MG63 (cell line): ENCODE results near the gene FXN. TPM values are rescaled to one million over a fixed set of nuclear protein-coding genes. Genes with fewer than 3 reads are reported as not detected.
"Not testable (repeated sequence)": the region's sequence is repeated elsewhere in the genome, so short reads cannot be mapped to it uniquely, and the experiment has no call there.

Experiments
- DNase-seq: peaks from one replicate; pipeline ENCODE4 v3.0.0-alpha.2; 2020
- H3K27me3 ChIP-seq: fragments of 250-450 bp; sonication (Bioruptor Pico); 2 replicates; pipeline ENCODE4 v1.5.1; 2020; ENCODE audit warnings: mild to moderate bottlenecking, moderate library complexity
- H3K36me3 ChIP-seq: fragments of 250-450 bp; sonication (Bioruptor Pico); 2 replicates; pipeline ENCODE4 v1.5.1; 2020; ENCODE audit warnings: mild to moderate bottlenecking, moderate library complexity
- H3K4me3 ChIP-seq: fragments of 250-450 bp; sonication (Bioruptor Pico); 2 replicates; pipeline ENCODE4 v1.5.1; 2020; ENCODE audit warnings: mild to moderate bottlenecking, moderate library complexity
- H3K9me3 ChIP-seq: fragments of 250-450 bp; sonication (Bioruptor Pico); 2 replicates; pipeline ENCODE4 v1.5.1; 2020; ENCODE audit warnings: mild to moderate bottlenecking, moderate library complexity
- total RNA-seq: library from RNA; depleted of rRNA; stranded (reverse); fragments of >200 nt; shearing (Covaris generic); gene quantifications from 2 replicates; pipeline ENCODE4 v1.2.3, GENCODE V29; 2014; ENCODE audit warnings: low replicate concordance

The FXN gene
- total RNA-seq, 1 experiment from 2014 or later, result 9.8 TPM

DNA sequence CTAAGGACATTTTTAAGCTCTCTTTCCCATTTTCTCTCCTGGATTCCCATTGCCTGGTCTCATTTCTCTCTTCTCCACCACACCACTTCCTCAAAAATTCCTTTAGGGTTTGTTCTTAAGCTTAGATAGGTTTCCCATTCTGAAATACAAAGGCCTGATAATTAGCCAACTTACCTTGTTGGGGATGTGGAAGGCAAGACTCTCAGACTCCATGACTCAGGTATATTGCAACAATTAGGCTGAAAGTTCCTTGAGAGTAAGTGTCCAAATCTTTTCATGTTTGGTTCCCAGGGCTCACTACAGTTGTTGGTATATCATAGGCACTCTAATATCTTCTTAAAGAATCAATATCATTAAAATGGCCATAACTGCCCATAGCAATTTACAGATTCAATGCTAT, 43.6 kb downstream of the FXN start:
- Histone ChIP-seq H3K4me3 (no peak overlapping the region), H3K27me3 (no peaks in the 10 kb centered on the region), H3K36me3 (no peaks in the 10 kb centered on the region), H3K9me3 (no peaks in the 10 kb centered on the region)
- no peak for DNase-seq

DNA sequence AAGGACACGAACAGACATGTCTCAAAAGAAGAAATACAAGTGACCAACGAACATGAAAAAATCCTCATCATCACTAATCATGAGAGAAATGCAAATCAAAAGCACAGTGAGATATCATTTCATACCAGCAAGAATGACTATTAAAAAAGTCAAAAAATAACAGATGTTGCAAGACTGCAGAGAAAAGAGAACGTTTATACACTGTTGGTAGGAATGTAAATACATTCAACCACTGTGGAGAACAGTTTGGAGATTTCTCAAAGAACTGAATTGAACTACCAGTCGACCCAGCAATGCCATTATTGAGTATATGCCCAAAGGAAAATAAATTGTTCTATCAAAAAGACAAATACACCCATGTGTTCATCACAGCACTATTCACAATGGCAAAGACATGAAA, 45.7 kb downstream of the FXN start:
- Histone ChIP-seq H3K36me3 (no peaks in the 10 kb centered on the region), H3K4me3 (no peak overlapping the region), H3K9me3 (no peaks in the 10 kb centered on the region), H3K27me3 (no peaks in the 10 kb centered on the region)
- DNase-seq, result no peak

DNA sequence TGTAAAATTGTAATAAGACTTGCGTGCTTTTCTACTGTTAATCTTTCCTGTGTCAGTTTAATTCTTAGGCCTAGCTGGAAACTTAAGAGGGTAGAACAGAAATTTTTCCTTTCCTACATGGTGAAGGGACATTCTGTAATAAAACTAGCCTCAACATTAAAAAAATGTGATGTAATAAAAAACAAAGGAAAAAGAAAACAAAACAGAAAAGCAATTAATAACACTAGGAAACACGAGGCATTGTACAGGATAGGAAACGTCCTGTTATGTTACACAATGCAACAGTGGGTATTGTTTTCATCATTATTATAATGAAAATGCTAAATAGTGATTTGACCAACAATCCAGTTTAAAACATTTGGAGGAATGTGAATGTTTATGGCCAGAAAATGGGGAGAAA, 47.8 kb downstream of the FXN start:
- no peaks in the 10 kb centered on the region for H3K9me3 ChIP-seq

DNA sequence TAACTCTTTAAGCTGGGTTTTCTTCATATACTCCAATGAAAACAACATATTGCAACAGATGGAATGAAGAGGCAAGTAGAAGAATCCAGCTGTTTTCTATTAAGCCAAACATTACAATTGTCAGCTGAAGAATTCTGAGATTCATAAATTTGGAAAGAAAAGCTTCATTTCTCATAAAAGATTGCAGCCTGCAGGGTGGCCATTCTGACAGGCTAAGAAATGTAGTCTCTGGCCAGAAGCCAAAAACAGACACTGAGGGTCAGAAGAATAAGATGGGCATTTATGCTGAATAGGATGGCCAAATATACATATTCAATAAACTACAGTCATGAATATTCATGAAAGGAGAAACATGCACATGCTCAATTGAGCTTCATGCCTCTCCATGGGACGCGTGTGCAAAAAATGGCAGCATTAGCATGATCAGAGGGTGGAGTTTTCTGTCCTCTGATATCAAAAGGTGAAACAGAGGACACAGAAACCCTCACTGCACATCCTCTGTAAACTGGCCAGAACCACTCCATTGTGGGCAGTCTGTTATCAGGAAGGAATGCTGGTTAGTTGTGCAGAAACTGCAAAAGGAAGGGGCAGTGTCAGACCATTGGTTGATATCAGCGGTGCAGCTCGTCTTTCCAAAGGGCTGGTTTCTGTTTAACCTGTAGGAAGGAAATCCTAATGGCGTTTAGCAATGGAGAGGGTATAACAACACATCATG, 50.2 kb downstream of the FXN start:
- Histone ChIP-seq H3K9me3 (no peaks in the 10 kb centered on the region), H3K27me3 (no peaks in the 10 kb centered on the region), H3K36me3 (no peaks in the 10 kb centered on the region), H3K4me3 (no peak overlapping the region)
- DNase-seq, result no peak

More for the DNA sequence above, 47.8 kb downstream of the FXN start:
- no peaks in the 10 kb centered on the region for H3K27me3 ChIP-seq
- no peaks in the 10 kb centered on the region for H3K36me3 ChIP-seq
- no peak overlapping the region for H3K4me3 ChIP-seq
- DNase-seq, result no peak

DNA sequence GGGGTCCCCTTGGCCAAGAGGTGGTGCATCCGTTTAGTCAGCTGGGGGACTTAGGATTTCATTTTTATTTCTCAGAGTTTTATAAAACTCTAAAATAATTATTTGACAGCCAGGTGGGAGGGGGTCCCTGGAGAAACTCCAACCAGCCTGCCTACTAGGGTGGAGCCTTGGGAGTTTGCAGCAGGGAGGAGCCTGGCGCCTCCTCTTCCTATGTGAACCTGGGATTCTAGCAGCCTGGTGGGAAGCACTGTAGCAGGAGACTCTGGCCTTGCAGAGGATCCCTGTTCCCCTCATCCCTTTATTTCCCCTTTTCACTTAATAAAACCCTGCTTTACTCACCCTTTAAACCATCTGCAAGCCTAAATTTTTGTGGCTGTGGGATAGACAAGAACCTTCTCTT, 50.8 kb downstream of the FXN start:
- H3K36me3 ChIP-seq, result no peaks in the 10 kb centered on the region
- no peaks in the 10 kb centered on the region for H3K27me3 ChIP-seq
- no peaks in the 10 kb centered on the region for H3K9me3 ChIP-seq
- H3K4me3 ChIP-seq, result no peak overlapping the region
- DNase-seq, result no peak

DNA sequence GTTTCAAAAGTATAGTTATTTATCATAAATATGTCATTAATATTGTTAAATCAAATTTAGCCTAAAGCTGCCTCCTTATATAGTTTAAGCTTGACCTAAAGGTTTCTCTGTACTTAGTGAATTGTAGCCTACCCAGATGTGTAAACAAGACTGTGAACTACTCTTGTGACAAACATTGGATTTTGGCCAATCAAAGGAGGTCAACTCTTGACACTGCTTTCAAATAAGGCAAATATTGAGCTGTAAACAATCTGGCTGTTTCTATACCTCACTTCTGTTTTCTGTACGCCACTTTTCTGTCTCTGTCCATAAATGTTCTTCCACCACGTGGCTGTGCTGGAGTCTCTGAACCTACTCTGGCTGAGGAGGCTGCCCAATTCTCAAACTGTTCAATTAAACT, 51.2 kb downstream of the FXN start:
- no peaks in the 10 kb centered on the region for H3K36me3 ChIP-seq
- no peak for DNase-seq
- no peaks in the 10 kb centered on the region for H3K27me3 ChIP-seq
- no peak overlapping the region for H3K4me3 ChIP-seq
- H3K9me3 ChIP-seq, result no peaks in the 10 kb centered on the region

DNA sequence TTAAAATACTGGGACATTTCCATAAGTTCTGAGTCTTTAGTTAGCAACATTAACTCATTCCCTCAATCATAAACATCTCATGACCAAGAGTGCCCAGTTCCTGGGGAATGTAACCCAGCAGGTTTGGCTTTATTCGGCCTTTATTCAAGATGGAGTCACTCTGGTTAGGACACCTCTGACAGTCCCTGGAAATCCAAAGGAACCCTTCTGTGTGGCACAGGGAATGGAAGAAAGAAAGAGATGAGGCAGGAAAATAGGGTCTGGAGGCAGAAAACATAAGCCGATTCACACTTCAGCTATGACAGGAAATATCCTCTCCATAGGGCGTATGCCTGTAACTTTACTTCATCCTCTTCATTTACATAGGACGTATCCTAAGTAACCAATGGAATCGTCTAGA, 53.5 kb downstream of the FXN start:
- Histone ChIP-seq H3K36me3 (no peaks in the 10 kb centered on the region), H3K9me3 (no peaks in the 10 kb centered on the region), H3K27me3 (no peaks in the 10 kb centered on the region), H3K4me3 (no peak overlapping the region)
- DNase-seq, result no peak

DNA sequence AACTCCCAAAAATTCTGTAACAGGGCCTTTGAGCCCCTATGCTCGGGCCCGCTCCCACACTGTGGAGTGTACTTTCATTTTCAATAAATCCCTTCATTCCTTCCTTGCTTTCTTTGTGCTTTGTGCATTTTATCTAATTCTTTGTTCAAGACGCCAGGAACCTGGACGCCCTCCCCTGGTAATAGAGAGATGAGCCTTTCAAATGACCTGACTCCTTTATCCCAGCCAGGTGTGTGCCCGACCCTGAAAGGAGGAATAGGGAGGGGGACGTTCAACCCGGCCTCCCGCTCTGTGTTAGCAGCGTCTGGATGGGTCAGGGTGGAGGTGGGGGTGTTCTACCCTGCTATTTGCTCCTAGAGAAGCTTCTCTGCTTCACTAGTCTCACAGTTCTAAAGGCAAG, 53.9 kb downstream of the FXN start:
- no peaks in the 10 kb centered on the region for H3K27me3 ChIP-seq
- no peak overlapping the region for H3K4me3 ChIP-seq
- DNase-seq, result no peak
- no peaks in the 10 kb centered on the region for H3K9me3 ChIP-seq
- H3K36me3 ChIP-seq, result no peaks in the 10 kb centered on the region

DNA sequence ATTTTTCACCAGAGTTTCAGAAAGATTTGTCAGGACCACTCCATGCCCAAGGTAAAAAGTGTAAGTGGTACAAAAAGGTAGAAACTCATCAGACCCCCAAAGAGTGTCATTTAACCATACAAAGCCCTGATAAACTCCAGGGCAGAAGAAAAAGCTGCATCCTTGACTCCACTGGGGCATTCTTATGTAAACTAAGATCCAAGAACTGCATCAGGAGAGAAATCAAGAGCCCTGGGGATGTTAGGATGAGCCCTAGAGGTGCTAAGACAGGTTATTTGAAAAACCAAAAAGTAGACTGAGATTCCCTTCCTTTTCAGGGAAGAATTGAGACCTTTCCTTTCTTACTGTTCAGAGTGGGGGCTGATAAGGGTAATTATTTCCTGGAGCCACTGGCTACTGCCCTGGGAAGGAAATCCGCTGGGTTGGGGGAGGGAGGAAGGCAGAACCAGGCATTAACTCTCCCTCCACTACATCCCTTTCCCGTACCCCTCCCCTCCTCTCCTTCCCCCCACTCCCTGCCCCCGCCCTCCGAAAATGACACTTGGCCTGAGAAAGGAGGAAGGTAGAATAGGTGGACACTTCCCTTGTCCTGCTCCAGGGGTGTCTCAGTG, 54.7 kb downstream of the FXN start:
- Histone ChIP-seq H3K9me3 (no peaks in the 10 kb centered on the region), H3K27me3 (no peaks in the 10 kb centered on the region), H3K4me3 (no peak overlapping the region), H3K36me3 (no peaks in the 10 kb centered on the region)
- no peak for DNase-seq

DNA sequence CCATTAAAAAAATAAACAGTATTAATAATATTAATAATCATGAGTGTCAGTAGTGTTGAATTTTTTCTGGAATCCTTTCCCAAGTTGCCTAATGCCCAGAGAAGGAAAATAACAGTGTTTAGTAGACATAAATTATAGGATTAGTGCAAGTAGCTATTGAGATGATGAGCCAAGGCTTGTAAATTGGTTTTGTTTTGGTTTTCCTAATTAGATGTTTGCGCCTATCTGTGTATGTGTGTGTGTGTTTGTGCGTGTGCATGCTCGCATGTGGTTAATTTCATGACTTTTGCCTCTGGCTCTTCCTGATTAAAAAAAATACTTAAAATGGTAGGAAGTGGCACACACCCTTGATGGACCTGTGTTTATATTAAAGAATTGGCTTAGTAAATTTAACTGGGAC, 55.4 kb downstream of the FXN start:
- Histone ChIP-seq H3K4me3 (no peak overlapping the region), H3K36me3 (no peaks in the 10 kb centered on the region), H3K27me3 (no peaks in the 10 kb centered on the region), H3K9me3 (no peaks in the 10 kb centered on the region)
- no peak for DNase-seq

DNA sequence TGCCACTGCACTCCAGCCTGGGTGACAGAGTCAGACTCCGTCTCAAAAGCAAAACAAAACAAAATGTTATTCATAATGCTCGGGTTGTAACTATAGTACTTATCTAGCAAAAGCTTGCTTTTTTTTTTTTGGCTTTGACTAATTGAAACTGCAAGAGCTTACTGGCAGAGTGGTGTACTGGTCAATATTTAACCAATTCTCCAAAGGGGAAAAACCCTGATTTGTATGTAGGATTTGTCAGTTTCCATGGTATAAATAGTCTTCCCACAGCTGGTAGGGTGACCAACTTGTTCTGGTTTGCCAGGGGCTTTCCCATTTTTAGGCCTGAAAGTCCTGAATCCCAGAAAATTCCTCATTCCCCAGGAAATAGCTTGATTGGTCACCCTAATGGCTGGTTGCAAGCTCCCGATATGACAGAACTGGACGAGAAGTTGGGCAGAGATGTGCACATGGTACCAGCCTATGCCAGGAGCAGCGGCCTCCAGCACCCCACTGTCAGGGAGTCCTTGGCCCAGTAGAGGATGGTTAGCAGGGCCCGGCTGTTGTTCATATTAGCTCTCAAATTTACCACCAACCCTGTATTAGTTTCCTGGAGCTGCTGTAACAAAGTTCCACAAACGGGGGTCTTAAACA, 58.0 kb downstream of the FXN start:
- no peaks in the 10 kb centered on the region for H3K36me3 ChIP-seq

DNA sequence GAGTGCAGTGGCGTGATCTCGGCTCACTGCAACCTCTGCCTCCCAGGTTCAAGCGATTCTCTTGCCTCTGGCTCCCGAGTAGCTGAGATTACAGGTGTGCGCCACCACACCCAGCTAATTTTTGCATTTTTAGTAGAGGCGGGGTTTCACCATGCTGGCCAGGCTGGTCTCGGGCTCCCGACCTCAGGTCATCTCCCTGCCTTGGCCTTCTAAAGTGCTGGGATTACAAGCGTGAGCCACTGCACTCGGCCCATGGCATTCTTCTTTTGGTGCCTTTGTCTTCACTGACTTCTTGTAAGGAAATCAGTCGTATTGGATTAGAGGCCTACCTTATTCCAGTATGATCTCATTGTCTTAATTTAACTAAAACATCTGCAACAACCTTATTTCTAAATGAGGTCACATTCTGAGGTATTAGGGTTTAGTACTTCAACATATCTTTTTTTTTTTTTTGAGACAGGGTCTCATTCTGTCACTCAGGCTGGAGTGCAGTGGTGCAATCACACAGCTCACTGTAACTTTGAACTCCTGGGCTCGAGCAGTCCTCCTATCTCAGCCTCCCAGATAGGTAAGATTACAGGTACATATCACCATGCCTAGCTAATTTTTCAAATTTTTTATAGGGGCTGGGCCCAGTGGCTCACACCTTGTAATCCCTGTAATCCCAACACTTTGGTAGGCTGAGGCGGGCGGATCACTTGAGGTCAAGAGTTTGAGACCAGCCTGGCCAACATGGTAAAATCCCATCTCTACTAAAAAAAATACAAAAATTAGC, 59.0 kb downstream of the FXN start:
- H3K36me3 ChIP-seq, H3K4me3 ChIP-seq, DNase-seq, H3K27me3 ChIP-seq, H3K9me3 ChIP-seq: not testable (repeated sequence)

More for the DNA sequence above, 58.0 kb downstream of the FXN start:
- Histone ChIP-seq H3K9me3 (no peaks in the 10 kb centered on the region), H3K27me3 (no peaks in the 10 kb centered on the region), H3K4me3 (no peak overlapping the region)
- no peak for DNase-seq

DNA sequence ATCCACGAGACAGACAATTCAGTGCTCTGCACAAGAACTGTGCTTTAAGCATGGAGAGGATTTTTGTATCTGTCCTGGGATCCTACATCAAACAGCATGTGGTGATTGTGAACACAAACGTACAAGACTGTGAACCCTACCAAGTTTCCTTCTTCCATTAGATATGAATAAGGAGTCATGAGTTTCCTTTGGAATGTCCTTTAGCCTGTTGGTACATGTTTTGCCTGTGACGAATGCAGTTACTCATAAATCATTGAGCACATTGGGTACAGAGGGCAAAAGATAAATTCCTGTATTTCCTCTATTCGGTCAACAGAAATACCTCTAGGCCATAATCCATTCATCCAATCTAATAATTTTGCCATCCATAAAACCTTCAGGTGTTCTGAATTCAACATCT, 61.5 kb downstream of the FXN start:
- Histone ChIP-seq H3K9me3 (no peaks in the 10 kb centered on the region), H3K36me3 (no peaks in the 10 kb centered on the region)
- DNase-seq, result no peak

DNA sequence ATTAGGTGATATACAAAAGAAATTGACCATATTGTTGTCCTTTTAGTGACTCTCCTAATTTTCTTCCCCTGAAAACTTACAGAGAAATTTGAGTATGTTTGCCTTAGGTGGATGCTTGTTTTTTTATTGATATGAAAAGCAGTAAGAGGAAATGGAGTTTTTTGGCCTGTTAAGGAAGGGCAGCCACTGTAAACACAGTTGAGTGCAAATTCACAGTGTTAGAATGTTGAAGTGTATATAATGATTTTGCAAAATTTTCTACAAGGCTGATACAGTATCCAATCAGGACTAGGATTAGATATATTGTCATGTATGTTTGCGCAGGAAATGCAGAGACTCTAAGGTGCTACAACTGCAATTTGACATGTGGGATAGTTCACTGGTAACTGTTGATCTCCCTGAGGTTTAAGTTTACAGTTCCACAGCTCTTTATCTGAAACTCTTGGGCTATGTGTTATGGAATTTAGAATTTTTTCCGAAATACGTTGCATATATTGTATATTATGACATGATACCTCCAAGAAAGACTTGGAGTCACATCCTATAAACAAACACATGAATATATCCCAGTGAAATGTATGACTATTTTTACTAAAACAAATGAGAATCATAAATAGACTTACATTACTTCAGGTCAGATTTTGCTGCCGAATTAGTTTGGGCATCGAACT, 62.5 kb downstream of the FXN start:
- Histone ChIP-seq H3K9me3 (no peaks in the 10 kb centered on the region), H3K27me3 (no peaks in the 10 kb centered on the region), H3K36me3 (no peaks in the 10 kb centered on the region), H3K4me3 (no peak overlapping the region)
- no peak for DNase-seq

More for the DNA sequence above, 61.5 kb downstream of the FXN start:
- no peak overlapping the region for H3K4me3 ChIP-seq
- no peaks in the 10 kb centered on the region for H3K27me3 ChIP-seq

DNA sequence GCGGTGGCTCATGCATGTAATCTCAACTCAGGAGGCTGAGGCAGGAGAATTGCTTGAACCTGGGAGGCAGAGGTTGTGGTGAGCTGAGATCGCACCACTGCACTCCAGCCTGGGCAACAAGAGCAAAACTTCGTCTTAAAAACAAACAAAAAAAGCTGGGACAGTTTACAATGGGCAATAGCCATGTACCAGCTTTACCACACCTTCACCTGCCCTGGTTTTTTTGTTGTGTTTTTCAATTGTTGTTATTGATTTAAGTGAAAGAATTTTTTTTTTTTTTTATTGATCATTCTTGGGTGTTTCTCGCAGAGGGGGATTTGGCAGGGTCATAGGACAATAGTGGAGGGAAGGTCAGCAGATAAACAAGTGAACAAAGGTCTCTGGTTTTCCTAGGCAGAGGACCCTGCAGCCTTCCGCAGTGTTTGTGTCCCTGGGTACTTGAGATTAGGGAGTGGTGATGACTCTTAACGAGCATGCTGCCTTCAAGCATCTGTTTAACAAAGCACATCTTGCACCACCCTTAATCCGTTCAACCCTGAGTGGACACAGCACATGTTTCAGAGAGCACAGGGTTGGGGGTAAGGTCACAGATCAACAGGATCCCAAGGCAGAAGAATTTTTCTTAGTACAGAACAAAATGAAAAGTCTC, 67.9 kb downstream of the FXN start:
- not testable (repeated sequence) for DNase-seq, H3K4me3 ChIP-seq, H3K27me3 ChIP-seq, H3K36me3 ChIP-seq, H3K9me3 ChIP-seq

DNA sequence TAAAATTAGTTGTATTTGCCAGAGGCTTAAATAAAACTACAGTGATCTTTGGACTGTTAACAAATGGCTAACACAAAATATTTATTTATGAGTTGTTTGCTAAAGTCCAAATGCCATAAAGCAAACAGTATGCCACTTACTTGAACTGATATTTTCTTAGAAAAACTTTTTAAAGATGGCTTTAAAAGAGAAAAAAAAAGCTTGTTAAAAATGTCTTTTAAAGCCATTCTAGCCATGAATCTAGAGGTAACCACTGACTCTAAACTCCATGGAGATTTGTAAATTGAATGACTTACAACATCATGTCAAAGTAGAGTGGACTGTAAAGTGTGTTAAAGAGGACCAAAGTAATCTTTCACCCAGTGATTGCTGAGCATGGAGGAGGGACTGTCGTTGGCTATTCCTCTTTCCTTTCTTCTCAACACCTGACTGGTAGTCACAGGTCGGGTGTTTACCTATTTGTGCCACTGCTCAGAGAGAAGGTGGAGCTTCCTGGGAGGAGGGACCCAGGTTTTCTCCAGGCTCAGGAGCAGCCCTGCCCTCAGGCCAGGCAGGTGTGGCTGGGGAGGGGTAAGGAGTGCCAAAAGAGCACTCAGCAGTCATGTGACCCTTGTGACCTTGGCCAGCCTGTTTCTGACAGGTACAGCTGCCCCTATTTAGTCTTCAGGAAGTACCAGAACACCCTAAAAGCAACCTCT, 69.4 kb downstream of the FXN start:
- DNase-seq, result no peak
- Histone ChIP-seq H3K27me3 (no peaks in the 10 kb centered on the region), H3K9me3 (no peaks in the 10 kb centered on the region), H3K4me3 (no peak overlapping the region), H3K36me3 (no peaks in the 10 kb centered on the region)
